Keratinocyte (primary cell): ENCODE measurements around the gene OVOL3. TPM values are rescaled to one million over a fixed set of nuclear protein-coding genes. Genes with fewer than 3 reads are reported as not detected.

Experiments
- DNase-seq: peaks from one replicate; pipeline ENCODE4 v3.0.0-alpha.2; 2011; ENCODE audit warnings: low read depth, missing footprints, low spot score
- FAIRE-seq: peaks from 2 replicates; lab custom pipeline; 2011; peaks lifted over from hg19 to GRCh38; lab: Jason Lieb, UNC
- H2AFZ ChIP-seq: 2 replicates; pipeline ENCODE4 v1.6.0; 2012; ENCODE audit warnings: low read length, control low read depth, inconsistent platforms; ENCODE audit not compliant: control insufficient read depth
- H3K27ac ChIP-seq: 2 replicates; pipeline ENCODE4 v1.5.1; 2011; ENCODE audit warnings: low read length; ENCODE audit not compliant: control insufficient read depth, insufficient read depth
- H3K27me3 ChIP-seq: 3 replicates; pipeline ENCODE4 v1.6.0; 2011; ENCODE audit warnings: low read length; ENCODE audit not compliant: control insufficient read depth, insufficient read depth; ENCODE audit errors: extremely low read depth
- H3K36me3 ChIP-seq, 2 experiments: 2 replicates in 1 of 2; 3 replicates in 1 of 2; pipeline ENCODE4 v1.5.1; 2011; ENCODE audit warnings: low read length in 2 of 2, mild to moderate bottlenecking in 1 of 2; ENCODE audit not compliant: control insufficient read depth in 2 of 2, insufficient read depth in 2 of 2; ENCODE audit errors: extremely low read depth in 1 of 2
- H3K4me1 ChIP-seq: 3 replicates; pipeline ENCODE4 v1.5.1; 2011; ENCODE audit warnings: low read length; ENCODE audit not compliant: control insufficient read depth, insufficient read depth; ENCODE audit errors: extremely low read depth
- H3K4me2 ChIP-seq: 3 replicates; pipeline ENCODE4 v1.6.0; 2011; ENCODE audit warnings: low read depth, low read length; ENCODE audit not compliant: control insufficient read depth, insufficient read depth; ENCODE audit errors: extremely low read depth
- H3K4me3 ChIP-seq, 3 experiments: fragments of 200-600 bp in 1 of 3; sonication (generic) in 1 of 3; 2 replicates in 2 of 3; 3 replicates in 1 of 3; pipeline ENCODE4 v1.5.1; 2011 to 2016; ENCODE audit warnings: low read length in 3 of 3, mild to moderate bottlenecking in 3 of 3, control low read depth in 2 of 3, inconsistent platforms in 1 of 3, low read depth in 1 of 3, mixed read lengths in 1 of 3, mixed run types in 1 of 3, moderate library complexity in 1 of 3; ENCODE audit not compliant: control insufficient read depth in 2 of 3, insufficient read depth in 2 of 3; ENCODE audit errors: extremely low read depth in 1 of 3
- H3K79me2 ChIP-seq: 2 replicates; pipeline ENCODE4 v1.6.0; 2012; ENCODE audit warnings: low read length; ENCODE audit not compliant: control insufficient read depth, insufficient read depth
- H3K9ac ChIP-seq: 3 replicates; pipeline ENCODE4 v1.6.0; 2011; ENCODE audit warnings: low read length; ENCODE audit not compliant: control insufficient read depth, insufficient read depth; ENCODE audit errors: extremely low read depth
- H3K9me1 ChIP-seq: 3 replicates; pipeline ENCODE4 v1.6.0; 2011; ENCODE audit warnings: low read length; ENCODE audit not compliant: control insufficient read depth, insufficient read depth; ENCODE audit errors: extremely low read depth
- H3K9me3 ChIP-seq: 2 replicates; pipeline ENCODE4 v1.5.1; 2012; ENCODE audit warnings: low read depth, low read length; ENCODE audit not compliant: control insufficient read depth
- H4K20me1 ChIP-seq: 3 replicates; pipeline ENCODE4 v1.6.0; 2011; ENCODE audit warnings: low read length; ENCODE audit not compliant: control insufficient read depth, insufficient read depth; ENCODE audit errors: extremely low read depth
- EZH2 ChIP-seq: IDR thresholded peaks from one replicate; pipeline ENCODE4 v1.6.1; 2012; ENCODE audit warnings: inconsistent platforms, mild to moderate bottlenecking, low read length, moderate library complexity
- dilution Hi-C: fragments of 300-500 bp; cut with MboI; formaldehyde crosslinking; loops from one replicate; pipeline ENCODE4 v1.7.0; 2020; ENCODE audit warnings: low sequenced_read_pairs; ENCODE audit not compliant: extremely low pct_ligation_motif_present
- polyA plus RNA-seq, 5 experiments: library from polyadenylated mRNA; depleted of rRNA in 3 of 5; stranded (reverse) in 3 of 5; stranded (forward) in 1 of 5; unstranded in 1 of 5; fragments of >200 nt; gene quantifications; 1 replicate in 1 of 5; 2 replicates in 3 of 5; 3 replicates in 1 of 5; pipeline versions ENCODE4 v1.2.1 to v1.2.3, GENCODE V29; 2011 to 2012; ENCODE audit warnings: missing spikeins in 2 of 5, low read depth in 1 of 5, low replicate concordance in 1 of 5
- TF ChIP-seq, protein P1 (sequence below), 3 experiments: IDR thresholded peaks in 1 of 3; conservative IDR thresholded peaks in 1 of 3; optimal IDR thresholded peaks in 1 of 3; 2 replicates in 2 of 3; 3 replicates in 1 of 3; pipeline versions ENCODE3 to v1.5.1; 2011; ENCODE audit warnings: low read length in 3 of 3, mild to moderate bottlenecking in 3 of 3, moderate library complexity in 2 of 3, control low read depth in 1 of 3, inconsistent platforms in 1 of 3; ENCODE audit not compliant: insufficient read depth in 2 of 3; ENCODE audit errors: extremely low read depth in 1 of 3

The OVOL3 gene
- polyA plus RNA-seq, 1 donor (not counting 4 experiments of a cell fraction or from before 2014, with no cell fraction given) = not detected

DNA sequence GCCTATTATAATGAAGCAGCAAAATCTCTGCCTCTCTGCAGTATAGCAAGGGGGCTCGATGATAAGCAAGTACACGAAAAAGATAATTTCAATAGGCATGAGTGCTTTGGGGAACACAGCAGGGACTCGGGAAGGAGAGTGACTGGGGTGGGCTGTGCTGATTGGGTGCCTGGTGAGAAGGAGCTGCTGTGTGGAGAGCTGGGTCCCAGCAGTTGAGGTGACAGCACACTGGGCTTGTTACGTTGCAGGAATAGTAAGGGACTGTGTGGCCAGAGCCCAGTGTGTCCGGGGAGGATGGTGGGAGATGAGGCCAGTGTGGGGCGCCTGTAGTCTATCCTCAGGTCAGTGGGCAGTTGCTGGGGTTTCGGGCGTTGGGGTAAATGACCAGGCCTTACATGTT, 38.9 kb upstream of the OVOL3 start:
- Histone ChIP-seq H3K36me3 (peaks cover 0 to 13% of the 10 kb centered on the region in 2 experiments), H3K9me3 (no peaks in the 10 kb centered on the region), H3K4me2 (no peak overlapping the region), H3K27me3 (no peaks in the 10 kb centered on the region), H2AFZ (no peak overlapping the region), H3K9me1 (peaks cover 2% of the 10 kb centered on the region), H3K79me2 (no peaks in the 10 kb centered on the region), H3K9ac (no peak overlapping the region), H3K4me3 (no peak overlapping the region), H3K27ac (no peak overlapping the region), H3K4me1 (peaks cover 12% of the 10 kb centered on the region), H4K20me1 (peaks cover 22% of the 10 kb centered on the region)
- FAIRE-seq = no peak
- dilution Hi-C loops = no loop called here
- TF ChIP-seq, protein P1, sequence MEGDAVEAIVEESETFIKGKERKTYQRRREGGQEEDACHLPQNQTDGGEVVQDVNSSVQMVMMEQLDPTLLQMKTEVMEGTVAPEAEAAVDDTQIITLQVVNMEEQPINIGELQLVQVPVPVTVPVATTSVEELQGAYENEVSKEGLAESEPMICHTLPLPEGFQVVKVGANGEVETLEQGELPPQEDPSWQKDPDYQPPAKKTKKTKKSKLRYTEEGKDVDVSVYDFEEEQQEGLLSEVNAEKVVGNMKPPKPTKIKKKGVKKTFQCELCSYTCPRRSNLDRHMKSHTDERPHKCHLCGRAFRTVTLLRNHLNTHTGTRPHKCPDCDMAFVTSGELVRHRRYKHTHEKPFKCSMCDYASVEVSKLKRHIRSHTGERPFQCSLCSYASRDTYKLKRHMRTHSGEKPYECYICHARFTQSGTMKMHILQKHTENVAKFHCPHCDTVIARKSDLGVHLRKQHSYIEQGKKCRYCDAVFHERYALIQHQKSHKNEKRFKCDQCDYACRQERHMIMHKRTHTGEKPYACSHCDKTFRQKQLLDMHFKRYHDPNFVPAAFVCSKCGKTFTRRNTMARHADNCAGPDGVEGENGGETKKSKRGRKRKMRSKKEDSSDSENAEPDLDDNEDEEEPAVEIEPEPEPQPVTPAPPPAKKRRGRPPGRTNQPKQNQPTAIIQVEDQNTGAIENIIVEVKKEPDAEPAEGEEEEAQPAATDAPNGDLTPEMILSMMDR (optimal IDR thresholded peaks at IDR 0.05 in 1 of 3, IDR thresholded peaks at IDR 0.05 in 1 of 3, conservative IDR thresholded peaks at IDR 0.05 in 1 of 3; ENCODE audit: extremely low read depth in 1 of 3, insufficient read depth in 2 of 3, low read length in 3 of 3) = no peak
- no peak for TF ChIP-seq EZH2
- DNase-seq = no peak

DNA sequence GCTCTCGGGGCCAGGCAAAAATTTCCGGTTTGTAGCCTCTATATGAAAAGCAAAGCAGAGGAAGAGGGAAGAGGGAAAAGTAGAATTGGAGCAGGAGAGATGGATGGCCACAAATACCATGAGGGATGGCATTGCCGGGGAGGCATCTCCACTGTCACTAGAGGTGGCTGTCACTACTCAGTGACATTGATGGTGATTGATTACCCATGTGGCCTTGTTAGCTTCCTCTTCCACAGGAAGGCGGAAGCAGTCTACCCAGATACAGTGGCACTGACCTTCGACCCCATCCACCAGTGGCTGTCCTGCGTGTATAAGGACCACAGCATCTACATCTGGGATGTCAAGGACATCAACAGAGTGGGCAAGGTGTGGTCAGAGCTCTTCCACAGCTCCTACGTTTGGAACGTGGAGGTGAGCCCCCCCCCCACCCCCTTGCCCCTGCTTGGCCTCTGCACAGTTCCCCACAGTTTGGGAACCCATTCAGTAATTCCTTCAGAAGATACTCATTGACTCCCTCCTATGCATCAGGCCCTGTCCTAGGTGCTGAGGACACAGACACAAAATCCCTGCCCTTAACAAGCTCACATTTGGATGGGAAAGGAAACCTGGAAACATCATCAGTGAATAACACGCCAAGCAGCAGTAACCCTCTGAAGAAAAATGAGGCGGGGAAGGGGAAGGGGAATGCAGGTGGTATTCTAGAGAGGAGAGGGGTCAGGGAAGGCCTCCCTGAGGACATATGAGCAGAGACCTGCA, 37.6 kb upstream of the OVOL3 start:
- peaks cover 19% of the 10 kb centered on the region for H4K20me1 ChIP-seq
- DNase-seq (no peak), FAIRE-seq (no peak)
- H3K4me2 ChIP-seq = no peak overlapping the region
- TF ChIP-seq EZH2 = no peak
- TF ChIP-seq, protein P1 (optimal IDR thresholded peaks at IDR 0.05 in 1 of 3, IDR thresholded peaks at IDR 0.05 in 1 of 3, conservative IDR thresholded peaks at IDR 0.05 in 1 of 3; ENCODE audit: extremely low read depth in 1 of 3, insufficient read depth in 2 of 3, low read length in 3 of 3) = no peak
- no peaks in the 10 kb centered on the region for H3K27me3 ChIP-seq
- H3K79me2 ChIP-seq = no peaks in the 10 kb centered on the region
- no peak overlapping the region for H2AFZ ChIP-seq
- no peaks in the 10 kb centered on the region for H3K9me3 ChIP-seq
- H3K27ac ChIP-seq = no peak overlapping the region
- H3K9ac ChIP-seq = no peak overlapping the region
- H3K36me3 ChIP-seq = peaks cover 0 to 12% of the 10 kb centered on the region in 2 experiments
- no peak overlapping the region for H3K4me3 ChIP-seq
- H3K4me1 ChIP-seq = peaks cover 12% of the 10 kb centered on the region
- H3K9me1 ChIP-seq = peaks cover 2% of the 10 kb centered on the region
- dilution Hi-C loops = no loop called here
